ENCODE data around the gene NFIB. TPM values are rescaled to one million over a fixed set of nuclear protein-coding genes. Genes with fewer than 3 reads are reported as not detected.

NFIB gene
- total and polyA plus RNA-seq, 2 experiments from 2014 or later: 5.7 to 13.9 TPM

- H3K27me3 ChIP-seq: no peaks in the 10 kb centered on the region
- DNase-seq (ENCODE audit: low read depth in 1 of 2, low spot score in 1 of 2): peak; percentile 61 to 85
- no peaks in the 10 kb centered on the region for H3K36me3 ChIP-seq
- peaks cover 12% of the 10 kb centered on the region for H3K4me1 ChIP-seq (ENCODE audit: low read depth)
- TF ChIP-seq, protein P1, sequence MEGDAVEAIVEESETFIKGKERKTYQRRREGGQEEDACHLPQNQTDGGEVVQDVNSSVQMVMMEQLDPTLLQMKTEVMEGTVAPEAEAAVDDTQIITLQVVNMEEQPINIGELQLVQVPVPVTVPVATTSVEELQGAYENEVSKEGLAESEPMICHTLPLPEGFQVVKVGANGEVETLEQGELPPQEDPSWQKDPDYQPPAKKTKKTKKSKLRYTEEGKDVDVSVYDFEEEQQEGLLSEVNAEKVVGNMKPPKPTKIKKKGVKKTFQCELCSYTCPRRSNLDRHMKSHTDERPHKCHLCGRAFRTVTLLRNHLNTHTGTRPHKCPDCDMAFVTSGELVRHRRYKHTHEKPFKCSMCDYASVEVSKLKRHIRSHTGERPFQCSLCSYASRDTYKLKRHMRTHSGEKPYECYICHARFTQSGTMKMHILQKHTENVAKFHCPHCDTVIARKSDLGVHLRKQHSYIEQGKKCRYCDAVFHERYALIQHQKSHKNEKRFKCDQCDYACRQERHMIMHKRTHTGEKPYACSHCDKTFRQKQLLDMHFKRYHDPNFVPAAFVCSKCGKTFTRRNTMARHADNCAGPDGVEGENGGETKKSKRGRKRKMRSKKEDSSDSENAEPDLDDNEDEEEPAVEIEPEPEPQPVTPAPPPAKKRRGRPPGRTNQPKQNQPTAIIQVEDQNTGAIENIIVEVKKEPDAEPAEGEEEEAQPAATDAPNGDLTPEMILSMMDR (IDR thresholded peaks at IDR 0.05; ENCODE audit: low read depth, low read length): no peak
- H3K27ac ChIP-seq: peak overlapping the region; percentile 61
- no peak overlapping the region for H3K4me3 ChIP-seq
- H3K9me3 ChIP-seq (ENCODE audit: low read depth): no peaks in the 10 kb centered on the region
Measured at GRCh38 chr9:14107977-14108376, 206.0 kb downstream of the NFIB start.

DNA sequence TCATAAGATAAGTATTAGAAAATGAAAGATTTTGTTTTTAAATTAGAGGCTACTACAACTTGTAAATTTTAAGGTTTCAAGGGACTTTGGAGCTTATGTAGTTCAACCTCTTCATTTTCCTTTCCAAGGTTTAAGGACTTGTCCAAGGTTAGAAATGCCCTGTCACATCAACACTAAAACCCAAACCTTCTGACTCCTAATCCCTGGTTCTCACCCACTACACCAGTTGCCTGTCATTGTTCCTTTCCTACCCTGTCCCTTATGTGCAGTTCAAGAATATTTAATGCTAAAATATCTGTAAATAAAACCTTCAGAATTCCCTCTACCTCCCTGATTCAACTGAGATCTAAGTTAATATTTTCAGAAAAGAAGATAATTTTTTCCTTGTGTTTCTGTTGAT, 206.4 kb downstream of the NFIB start:
- DNase-seq (ENCODE audit: low read depth in 1 of 2, low spot score in 1 of 2): no peak
- Histone ChIP-seq H3K4me3 (no peak overlapping the region), H3K4me1 (ENCODE audit: low read depth) (peaks cover 15% of the 10 kb centered on the region), H3K27ac (peak overlapping the region; percentile 61), H3K36me3 (no peaks in the 10 kb centered on the region), H3K9me3 (ENCODE audit: low read depth) (no peaks in the 10 kb centered on the region), H3K27me3 (no peaks in the 10 kb centered on the region)
- TF ChIP-seq, protein P1 (IDR thresholded peaks at IDR 0.05; ENCODE audit: low read depth, low read length): no peak

- no peak for DNase-seq (ENCODE audit: low read depth in 1 of 2, low spot score in 1 of 2)
- H3K27me3 ChIP-seq: no peaks in the 10 kb centered on the region
- TF ChIP-seq, protein P1 (IDR thresholded peaks at IDR 0.05; ENCODE audit: low read depth, low read length): no peak
- no peaks in the 10 kb centered on the region for H3K9me3 ChIP-seq (ENCODE audit: low read depth)
- H3K27ac ChIP-seq: peak overlapping the region; percentile 3
- H3K4me3 ChIP-seq: no peak overlapping the region
- H3K36me3 ChIP-seq: no peaks in the 10 kb centered on the region
- H3K4me1 ChIP-seq (ENCODE audit: low read depth): peaks cover 15% of the 10 kb centered on the region
Measured at GRCh38 chr9:14106699-14107098, 207.2 kb downstream of the NFIB start.

DNA sequence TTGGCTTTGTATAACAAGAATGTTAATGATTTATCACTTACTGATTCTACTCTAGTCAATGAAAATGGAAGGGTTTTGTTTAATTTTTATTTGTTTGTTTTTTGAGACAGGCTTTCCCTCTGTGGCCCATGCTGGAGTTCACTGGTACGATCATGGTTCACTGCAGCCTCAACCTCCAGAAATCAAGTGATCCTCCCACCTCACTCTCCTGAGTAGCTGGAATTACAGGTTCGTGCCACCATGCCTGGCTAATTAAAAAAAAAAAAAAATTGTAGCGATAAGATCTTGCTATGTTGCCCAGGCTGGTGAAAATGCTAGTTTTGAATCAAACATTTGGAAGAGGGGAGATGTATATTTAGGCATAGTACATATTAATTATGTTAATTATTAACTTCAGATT, 209.4 kb downstream of the NFIB start:
- Histone ChIP-seq H3K36me3 (no peaks in the 10 kb centered on the region), H3K27ac (no peak overlapping the region), H3K27me3 (no peaks in the 10 kb centered on the region), H3K4me1 (ENCODE audit: low read depth) (peaks cover 15% of the 10 kb centered on the region), H3K9me3 (ENCODE audit: low read depth) (no peaks in the 10 kb centered on the region), H3K4me3 (no peak overlapping the region)
- no peak for DNase-seq (ENCODE audit: low read depth in 1 of 2, low spot score in 1 of 2)
- TF ChIP-seq, protein P1 (IDR thresholded peaks at IDR 0.05; ENCODE audit: low read depth, low read length): no peak

DNA sequence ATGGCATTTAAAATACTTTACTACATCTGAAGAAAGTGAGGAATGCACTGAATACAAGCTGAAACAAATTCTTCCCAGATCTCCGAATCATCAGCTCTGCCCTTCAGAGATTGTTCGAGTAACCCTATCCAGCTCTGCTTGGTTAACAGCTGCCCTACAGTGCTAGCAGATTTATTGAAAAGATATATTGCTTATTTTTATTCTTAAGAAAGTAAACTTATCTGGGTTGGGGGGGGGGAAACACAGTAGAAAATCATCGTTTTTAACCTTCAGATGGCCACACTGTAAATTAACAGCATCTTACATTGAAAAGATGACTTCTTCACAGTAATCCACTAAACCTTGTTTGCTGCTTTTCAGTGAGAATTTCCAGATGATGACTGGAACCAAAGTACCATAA, 210.8 kb downstream of the NFIB start:
- peaks cover 14% of the 10 kb centered on the region for H3K4me1 ChIP-seq (ENCODE audit: low read depth)
- peak overlapping the region; percentile 40 for H3K27ac ChIP-seq
- no peaks in the 10 kb centered on the region for H3K36me3 ChIP-seq
- no peak for DNase-seq (ENCODE audit: low read depth in 1 of 2, low spot score in 1 of 2)
- no peak overlapping the region for H3K4me3 ChIP-seq
- TF ChIP-seq, protein P1 (IDR thresholded peaks at IDR 0.05; ENCODE audit: low read depth, low read length): no peak
- H3K9me3 ChIP-seq (ENCODE audit: low read depth): no peaks in the 10 kb centered on the region
- no peaks in the 10 kb centered on the region for H3K27me3 ChIP-seq

GRCh38 chr9:14099737-14100136, 214.2 kb downstream of the NFIB start:
- Histone ChIP-seq H3K36me3 (no peaks in the 10 kb centered on the region), H3K27ac (no peak overlapping the region), H3K9me3 (ENCODE audit: low read depth) (no peaks in the 10 kb centered on the region), H3K4me3 (no peak overlapping the region), H3K27me3 (no peaks in the 10 kb centered on the region), H3K4me1 (ENCODE audit: low read depth) (peaks cover 20% of the 10 kb centered on the region)
- no peak for DNase-seq (ENCODE audit: low read depth in 1 of 2, low spot score in 1 of 2)
- TF ChIP-seq, protein P1 (IDR thresholded peaks at IDR 0.05; ENCODE audit: low read depth, low read length): no peak

All from cardiac muscle cell (in vitro differentiated cells and primary cell).